Measurements from ENCODE around the gene LARP1B. TPM values are rescaled to one million over a fixed set of nuclear protein-coding genes. Genes with fewer than 3 reads are reported as not detected.

LARP1B gene
- total RNA-seq (2021; ENCODE audit: unreplicated experiment): 31.1 TPM
- 11.8 and 14.5 TPM in 2 replicates for polyA plus RNA-seq (2012)
- Bru-seq, nascent RNA: percentile 82 among the genes with signal in this experiment
- percentile 84 among the genes with signal in this experiment for BruChase-seq, experiment 1, labeled RNA remaining after a 6-hour chase
- BruChase-seq, experiment 2, labeled RNA remaining after a 2-hour chase: percentile 83 among the genes with signal in this experiment
- long read RNA-seq, full-length matches to known transcripts: 25 of 62 reads
- long read RNA-seq, partial matches to known transcripts: 23 of 62 reads
- long read RNA-seq, other reads (novel, unspliced or antisense): 14 of 62 reads

DNA sequence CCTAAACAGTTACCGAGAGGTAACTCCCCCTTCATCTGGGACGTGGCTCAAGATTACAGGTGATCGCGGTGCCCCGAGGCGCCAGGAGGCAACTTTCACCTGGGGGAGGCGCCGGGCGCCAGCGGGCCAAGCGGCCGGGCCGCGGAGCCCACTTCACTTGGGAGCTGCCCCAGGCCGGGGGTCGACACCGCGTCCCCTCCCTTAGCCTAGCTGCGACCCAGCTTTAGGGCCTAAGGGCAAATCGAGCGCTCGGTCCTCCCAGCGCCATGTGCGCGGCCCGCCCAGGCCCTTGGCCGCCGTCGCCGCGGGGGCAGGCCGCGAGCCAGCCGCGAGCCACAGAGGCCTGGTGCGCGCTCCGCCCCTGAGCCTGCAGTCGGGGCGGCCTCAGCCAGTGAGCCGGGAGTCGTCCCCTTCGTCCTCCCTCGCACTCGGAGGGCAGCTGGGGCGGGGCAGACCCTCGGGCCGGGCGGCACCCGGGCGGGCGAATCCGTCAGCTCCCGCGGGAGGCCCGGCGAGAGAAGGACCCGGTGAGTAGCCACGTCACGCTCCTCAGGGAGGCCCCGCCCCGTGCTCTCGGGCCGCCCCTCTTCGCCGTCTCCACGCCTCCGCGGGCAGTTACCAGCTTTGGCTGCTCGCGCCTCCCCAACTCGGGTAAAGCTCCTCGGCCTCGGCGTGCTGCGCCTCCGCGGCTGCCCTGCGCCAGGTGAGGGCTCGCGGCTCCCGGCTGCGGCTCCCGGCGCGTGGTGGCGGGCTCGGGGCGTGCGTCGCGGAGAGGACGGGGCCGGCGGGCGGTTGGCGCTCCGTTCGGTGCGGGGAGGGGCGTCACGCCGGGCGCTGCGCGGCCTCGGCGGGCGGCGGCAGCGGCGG lies at the start of gene LARP1B:
LARP1B (plus strand) TSS at position 614 of the 867 bp plus-strand sequence. CDS start 13,640 bp downstream, outside the sequence.
- H3K9ac ChIP-seq (ENCODE audit: low read length): peak within 1 kb of the TSS; percentile 94
- no peaks in the 10 kb centered on the region for H4K20me1 ChIP-seq (ENCODE audit: insufficient read depth)
- peak within 1 kb of the TSS; percentile 71 to 77 for H3K4me3 ChIP-seq (replicated peaks in 1 of 2; ENCODE audit: low read depth in 1 of 2, low read length in 2 of 2)
- DNase-seq (ENCODE audit: low read depth, low spot score) (peak; percentile 87), ATAC-seq (peak; percentile 88)
- H3K4me2 ChIP-seq (ENCODE audit: low read length): peak within 1 kb of the TSS; percentile 77
- H3K36me3 ChIP-seq (ENCODE audit: control insufficient read depth in 1 of 2, insufficient read depth in 2 of 2, low read length in 2 of 2): no peaks in the 10 kb centered on the region
- H3K4me1 ChIP-seq (ENCODE audit: control insufficient read depth in 1 of 2, insufficient read depth in 2 of 2, low read length in 2 of 2): peaks cover 9 to 20% of the 10 kb centered on the region in 2 experiments; a peak in 3 of 4 replicates
- ChIA-PET RAD21 (ENCODE audit: low non-redundant PET in 1 of 2, low total read pairs in 2 of 2, uncharacterized antibody in 2 of 2, unreplicated experiment in 2 of 2) (interaction anchor here (1.1 to 1.2 kb wide), 2 partner anchors 95 to 96 kb away, joined by 3 to 4 read pairs; partner anchors contain the start of genes ABHD18 (in 2 of the 2) and MFSD8 (in 1 of the 2)), POLR2A (interaction anchor here (0.6 to 1.0 kb wide), 5 partner anchors 14 to 763 kb away, joined by 3 to 6 read pairs (median 3); partner anchors contain the start of genes ABHD18 and MFSD8), CTCF (interaction anchor here (1.0 to 1.9 kb wide), 3 partner anchors 9 to 95 kb away, joined by 3 to 5 read pairs (median 4); partner anchors contain the start of gene ABHD18)
- no peak within 1 kb of the TSS for H2AFZ ChIP-seq (ENCODE audit: low read depth, low read length, poor library complexity, severe bottlenecking)
- H3K27me3 ChIP-seq (ENCODE audit: insufficient read depth, low read length): no peaks in the 10 kb centered on the region
- BruUV-seq (replicated peaks): no TSS peak
- peak within 1 kb of the TSS; percentile 92 for H3K27ac ChIP-seq (ENCODE audit: low read depth, low read length)
- intact Hi-C loops (cut with micrococcal nuclease): loop anchor here (2.0 to 10.0 kb wide), 2 partner anchors 96 to 224 kb away; partner anchors contain the start of genes ABHD18, MFSD8 and PGRMC2
- peaks cover 45% of the 10 kb centered on the region for H3K79me2 ChIP-seq (ENCODE audit: insufficient read depth, low read length)
- no peaks in the 10 kb centered on the region for H3K9me3 ChIP-seq (ENCODE audit: control insufficient read depth in 1 of 2, insufficient read depth in 1 of 2, low read depth in 1 of 2, low read length in 2 of 2)
- no peaks in the 10 kb centered on the region for H3K9me2 ChIP-seq (ENCODE audit: insufficient read depth)
- TF ChIP-seq ZNF274 (IDR thresholded peaks at IDR 0.05; ENCODE audit: low read depth, low read length): no peak
- TF ChIP-seq EZH2 (IDR thresholded peaks at IDR 0.05): no peak
- TF ChIP-seq JUND (IDR thresholded peaks at IDR 0.05): no peak
- no peak for TF ChIP-seq ELF1 (IDR thresholded peaks at IDR 0.05; ENCODE audit: borderline replicate concordance, low read depth)
- TF ChIP-seq, protein P1, sequence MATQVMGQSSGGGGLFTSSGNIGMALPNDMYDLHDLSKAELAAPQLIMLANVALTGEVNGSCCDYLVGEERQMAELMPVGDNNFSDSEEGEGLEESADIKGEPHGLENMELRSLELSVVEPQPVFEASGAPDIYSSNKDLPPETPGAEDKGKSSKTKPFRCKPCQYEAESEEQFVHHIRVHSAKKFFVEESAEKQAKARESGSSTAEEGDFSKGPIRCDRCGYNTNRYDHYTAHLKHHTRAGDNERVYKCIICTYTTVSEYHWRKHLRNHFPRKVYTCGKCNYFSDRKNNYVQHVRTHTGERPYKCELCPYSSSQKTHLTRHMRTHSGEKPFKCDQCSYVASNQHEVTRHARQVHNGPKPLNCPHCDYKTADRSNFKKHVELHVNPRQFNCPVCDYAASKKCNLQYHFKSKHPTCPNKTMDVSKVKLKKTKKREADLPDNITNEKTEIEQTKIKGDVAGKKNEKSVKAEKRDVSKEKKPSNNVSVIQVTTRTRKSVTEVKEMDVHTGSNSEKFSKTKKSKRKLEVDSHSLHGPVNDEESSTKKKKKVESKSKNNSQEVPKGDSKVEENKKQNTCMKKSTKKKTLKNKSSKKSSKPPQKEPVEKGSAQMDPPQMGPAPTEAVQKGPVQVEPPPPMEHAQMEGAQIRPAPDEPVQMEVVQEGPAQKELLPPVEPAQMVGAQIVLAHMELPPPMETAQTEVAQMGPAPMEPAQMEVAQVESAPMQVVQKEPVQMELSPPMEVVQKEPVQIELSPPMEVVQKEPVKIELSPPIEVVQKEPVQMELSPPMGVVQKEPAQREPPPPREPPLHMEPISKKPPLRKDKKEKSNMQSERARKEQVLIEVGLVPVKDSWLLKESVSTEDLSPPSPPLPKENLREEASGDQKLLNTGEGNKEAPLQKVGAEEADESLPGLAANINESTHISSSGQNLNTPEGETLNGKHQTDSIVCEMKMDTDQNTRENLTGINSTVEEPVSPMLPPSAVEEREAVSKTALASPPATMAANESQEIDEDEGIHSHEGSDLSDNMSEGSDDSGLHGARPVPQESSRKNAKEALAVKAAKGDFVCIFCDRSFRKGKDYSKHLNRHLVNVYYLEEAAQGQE (IDR thresholded peaks at IDR 0.05; ENCODE audit: low read depth): no peak
- peak; percentile 99 for TF ChIP-seq ZFX (IDR thresholded peaks at IDR 0.05)
- TF ChIP-seq POLR2AphosphoS5 (IDR thresholded peaks at IDR 0.05; ENCODE audit: low read depth, low read length): peak; percentile 96
- peak; percentile 47 for TF ChIP-seq SP1 (IDR thresholded peaks at IDR 0.05; ENCODE audit: low read depth)
- TF ChIP-seq YY1 (IDR thresholded peaks at IDR 0.05; ENCODE audit: extremely low read depth, insufficient replicate concordance, low read depth, low read length): peak; percentile 57
- TF ChIP-seq TCF7L2 (IDR thresholded peaks at IDR 0.05; ENCODE audit: borderline replicate concordance, extremely low read depth, insufficient read depth, insufficient read length): no peak
- TF ChIP-seq EGR1 (IDR thresholded peaks at IDR 0.05; ENCODE audit: low read depth): peak; percentile 45
- no peak for TF ChIP-seq RAD21 (IDR thresholded peaks at IDR 0.05; ENCODE audit: low read depth)
- no peak for TF ChIP-seq ATF3 (IDR thresholded peaks at IDR 0.05)
- TF ChIP-seq SRF (IDR thresholded peaks at IDR 0.05; ENCODE audit: low read depth): no peak; the same call in 1 of the 2 replicates
- peak; percentile 63 for TF ChIP-seq CBX3 (IDR thresholded peaks at IDR 0.05; ENCODE audit: low read depth)
- peak; percentile 76 for TF ChIP-seq ZBTB33 (IDR thresholded peaks at IDR 0.05; ENCODE audit: extremely low read depth, insufficient replicate concordance, low read length)
- TF ChIP-seq POLR2A (IDR thresholded peaks at IDR 0.05; ENCODE audit: borderline replicate concordance, extremely low read depth, insufficient read depth, insufficient read length): peak; percentile 83
- peak; percentile 86 for TF ChIP-seq SIN3A (IDR thresholded peaks at IDR 0.05; ENCODE audit: low read depth)
